Measurements from ENCODE around the gene GOLGA6L25.
"Not testable (repeated sequence)": the region's sequence is repeated elsewhere in the genome, so short reads cannot be mapped to it uniquely, and the experiment has no call there.

- TF ChIP-seq CTCF (IDR thresholded peaks at IDR 0.05); REST (IDR thresholded peaks at IDR 0.05; ENCODE audit: insufficient read depth in 1 of 2, low read depth in 2 of 2, low read length in 1 of 2); SIN3A (IDR thresholded peaks at IDR 0.05; ENCODE audit: borderline replicate concordance, insufficient read depth, low read depth, low read length): not testable (repeated sequence)
Measured at GRCh38 chr15:28589769-28590168, 36.4 kb downstream of the GOLGA6L25 start.
